Activated CD8-positive, alpha-beta T cell treated with anti-CD3 and anti-CD28 coated beads for 36 hours (primary cell): ENCODE data around the gene ZSCAN2. TPM values are rescaled to one million over a fixed set of nuclear protein-coding genes. Genes with fewer than 3 reads are reported as not detected.

ENCODE experiments used
- ATAC-seq: fragments of 200-7000 bp; cut with Tn5 transposase; one replicate; pipeline ENCODE4 v1.10.0; 2021; ENCODE audit warnings: mild to moderate bottlenecking, moderate library complexity
- CTCF ChIA-PET: fragments of 350-600 bp; sonication (Branson Sonifier 250); formaldehyde crosslinking; loops from one replicate; lab custom pipeline; 2021; ENCODE audit warnings: antibody characterized with exemption; lab: Charles Lee
- POLR2A ChIA-PET: fragments of 350-600 bp; sonication (Branson Sonifier 250); formaldehyde crosslinking; loops from one replicate; lab custom pipeline; 2021; ENCODE audit warnings: antibody characterized with exemption; lab: Charles Lee
- DNase-seq: peaks from one replicate; pipeline ENCODE4 v3.0.0-alpha.2; 2020
- H3K27ac Mint-ChIP-seq: one replicate; pipeline ENCODE4 v1.8.0; 2021; ENCODE audit warnings: mild to moderate bottlenecking, mixed read lengths
- H3K27me3 Mint-ChIP-seq: one replicate; pipeline ENCODE4 v1.8.0; 2021; ENCODE audit warnings: mixed read lengths
- H3K36me3 Mint-ChIP-seq: one replicate; pipeline ENCODE4 v1.8.0; 2021; ENCODE audit warnings: low read depth, mixed read lengths
- H3K4me1 Mint-ChIP-seq: one replicate; pipeline ENCODE4 v1.8.0; 2021; ENCODE audit warnings: low read depth, mixed read lengths
- H3K4me3 Mint-ChIP-seq: one replicate; pipeline ENCODE4 v1.8.0; 2021; ENCODE audit warnings: mild to moderate bottlenecking, moderate library complexity, mixed read lengths
- H3K9me3 Mint-ChIP-seq: one replicate; pipeline ENCODE4 v1.8.0; 2021; ENCODE audit warnings: mixed read lengths
- intact Hi-C: fragments of 100-400 bp; cut with micrococcal nuclease; formaldehyde crosslinking; loops from one replicate; pipeline ENCODE4 v1.10.0; 2022
- total RNA-seq, 2 experiments: library from RNA; stranded (reverse); gene quantifications; one replicate each; pipeline ENCODE4 v1.2.3, GENCODE V29; 2021
- TF ChIP-seq, protein P1 (sequence below): fragments of 200-600 bp; IDR thresholded peaks from one replicate; pipeline ENCODE4 v1.8.0; 2022; ENCODE audit warnings: antibody characterized with exemption, mild to moderate bottlenecking

ZSCAN2 gene
- total RNA-seq, 2 experiments from 2014 or later, result 6.6 to 7.6 TPM

DNA sequence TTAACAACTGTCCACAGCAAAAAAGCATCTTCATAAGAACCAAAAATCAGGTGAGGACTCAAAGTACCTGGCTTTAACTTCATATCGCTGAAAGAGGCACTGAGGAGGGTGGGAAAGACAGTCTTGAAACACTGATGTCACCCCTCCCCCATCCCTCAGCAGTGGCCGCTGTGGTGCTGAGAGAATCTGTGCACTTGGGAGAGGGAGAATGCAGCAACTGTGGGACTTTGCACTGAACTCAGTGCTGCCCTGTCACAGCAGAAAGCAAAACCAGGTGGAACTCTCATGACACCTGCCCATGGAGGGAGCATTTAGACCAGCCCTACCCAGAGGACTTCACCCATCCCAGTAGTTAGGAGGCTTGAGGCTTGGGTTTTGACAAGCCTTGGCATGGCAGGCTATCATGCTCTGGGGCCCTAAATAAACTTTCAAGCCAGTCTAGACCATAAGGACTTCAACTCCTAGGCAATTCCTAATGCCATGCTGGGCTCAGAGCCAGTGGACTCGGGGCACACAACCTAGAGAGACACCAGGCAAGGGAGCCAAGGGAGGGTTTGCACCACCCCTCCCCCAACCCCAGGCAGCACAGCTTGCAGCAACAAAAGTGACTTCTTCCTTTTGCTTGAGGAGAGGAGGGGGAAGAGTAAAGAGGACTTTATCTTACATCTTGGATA lies 6.1 kb upstream of the ZSCAN2 start:
- ChIA-PET POLR2A (interaction anchor here (0.6 kb wide), 1 partner anchor 492 kb away, joined by 3 read pairs; no protein-coding TSS in a partner anchor), CTCF (interaction anchor here (1.0 to 1.5 kb wide), 3 partner anchors 24 to 333 kb away, joined by 3 to 4 read pairs (median 4); no protein-coding TSS in a partner anchor)
- H3K27ac Mint-ChIP-seq, result no peak overlapping the region

DNA sequence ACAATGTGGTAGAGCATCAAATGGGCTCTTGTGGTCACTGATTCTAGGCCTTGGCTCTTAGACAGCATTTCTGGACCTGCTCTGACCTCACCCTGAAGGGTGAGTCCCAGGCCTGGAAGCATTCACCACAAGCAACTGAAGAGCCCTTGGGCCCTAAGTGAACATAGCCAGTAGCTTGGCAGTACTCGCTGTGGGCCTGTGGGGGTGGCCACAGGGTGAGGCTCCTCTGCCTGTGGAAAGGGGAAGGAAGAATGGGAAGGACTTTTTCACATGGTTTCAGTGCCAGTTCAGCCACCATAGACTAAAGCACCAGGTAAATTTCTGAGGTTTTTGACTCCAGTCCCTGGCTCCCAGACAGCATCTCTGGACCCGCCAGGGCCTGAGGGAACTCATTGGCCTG lies 5.1 kb upstream of the ZSCAN2 start:
- Mint-ChIP-seq H3K27ac (no peak overlapping the region), H3K27me3 (no peaks in the 10 kb centered on the region), H3K4me1 (peaks cover 43% of the 10 kb centered on the region), H3K36me3 (no peaks in the 10 kb centered on the region), H3K9me3 (no peaks in the 10 kb centered on the region), H3K4me3 (no peak overlapping the region)
- DNase-seq, result no peak
- intact Hi-C loops, result loop anchor here (5.0 kb wide), 1 partner anchor 282 kb away; no protein-coding TSS in a partner anchor
- ChIA-PET CTCF (interaction anchor here (1.0 kb wide), 1 partner anchor 25 kb away, joined by 3 read pairs; no protein-coding TSS in a partner anchor), POLR2A (no interaction called here)
- no peak for ATAC-seq
- TF ChIP-seq, protein P1, sequence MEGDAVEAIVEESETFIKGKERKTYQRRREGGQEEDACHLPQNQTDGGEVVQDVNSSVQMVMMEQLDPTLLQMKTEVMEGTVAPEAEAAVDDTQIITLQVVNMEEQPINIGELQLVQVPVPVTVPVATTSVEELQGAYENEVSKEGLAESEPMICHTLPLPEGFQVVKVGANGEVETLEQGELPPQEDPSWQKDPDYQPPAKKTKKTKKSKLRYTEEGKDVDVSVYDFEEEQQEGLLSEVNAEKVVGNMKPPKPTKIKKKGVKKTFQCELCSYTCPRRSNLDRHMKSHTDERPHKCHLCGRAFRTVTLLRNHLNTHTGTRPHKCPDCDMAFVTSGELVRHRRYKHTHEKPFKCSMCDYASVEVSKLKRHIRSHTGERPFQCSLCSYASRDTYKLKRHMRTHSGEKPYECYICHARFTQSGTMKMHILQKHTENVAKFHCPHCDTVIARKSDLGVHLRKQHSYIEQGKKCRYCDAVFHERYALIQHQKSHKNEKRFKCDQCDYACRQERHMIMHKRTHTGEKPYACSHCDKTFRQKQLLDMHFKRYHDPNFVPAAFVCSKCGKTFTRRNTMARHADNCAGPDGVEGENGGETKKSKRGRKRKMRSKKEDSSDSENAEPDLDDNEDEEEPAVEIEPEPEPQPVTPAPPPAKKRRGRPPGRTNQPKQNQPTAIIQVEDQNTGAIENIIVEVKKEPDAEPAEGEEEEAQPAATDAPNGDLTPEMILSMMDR, result no peak

More for the DNA sequence above, 6.1 kb upstream of the ZSCAN2 start:
- DNase-seq (no peak), ATAC-seq (no peak)
- Mint-ChIP-seq H3K4me1 (peaks cover 37% of the 10 kb centered on the region), H3K36me3 (no peaks in the 10 kb centered on the region), H3K27me3 (no peaks in the 10 kb centered on the region), H3K4me3 (no peak overlapping the region), H3K9me3 (no peaks in the 10 kb centered on the region)
- intact Hi-C loops, result loop anchor here (5.0 kb wide), 1 partner anchor 283 kb away; no protein-coding TSS in a partner anchor
- TF ChIP-seq, protein P1, result no peak

DNA sequence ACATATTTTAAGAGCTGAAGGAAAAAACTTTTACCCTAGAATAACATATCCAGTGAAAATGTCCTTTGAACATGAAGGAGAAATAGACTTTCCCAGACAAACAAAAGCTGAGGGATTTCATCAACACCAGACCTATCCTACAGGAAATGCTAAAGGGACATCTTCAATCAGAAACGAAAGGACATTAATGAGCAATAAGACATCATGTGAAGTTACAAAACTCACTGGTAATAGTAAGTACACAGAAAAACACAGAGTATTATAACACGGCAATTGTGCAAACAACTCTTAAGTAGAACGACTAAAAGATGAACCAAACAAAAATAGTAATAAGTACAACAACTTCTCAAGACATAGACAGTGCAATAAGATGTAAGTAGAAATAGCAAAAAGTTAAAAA lies 3.5 kb upstream of the ZSCAN2 start:
- POLR2A ChIA-PET, result interaction anchor here (4.7 kb wide), 1 partner anchor 34 kb away, joined by 19 read pairs; no protein-coding TSS in a partner anchor
- intact Hi-C loops, result loop anchor here (5.0 kb wide), 1 partner anchor 280 kb away; no protein-coding TSS in a partner anchor
- DNase-seq, result no peak
- H3K36me3 Mint-ChIP-seq, result no peaks in the 10 kb centered on the region
- H3K4me3 Mint-ChIP-seq, result no peak overlapping the region
- CTCF ChIA-PET, result interaction anchor here (1.2 to 4.8 kb wide), 4 partner anchors 8 to 247 kb away, joined by 3 to 33 read pairs (median 7); partner anchors contain the start of gene WDR73
- no peaks in the 10 kb centered on the region for H3K27me3 Mint-ChIP-seq
- H3K9me3 Mint-ChIP-seq, result no peaks in the 10 kb centered on the region
- TF ChIP-seq, protein P1, result no peak
- ATAC-seq, result no peak
- peaks cover 46% of the 10 kb centered on the region for H3K4me1 Mint-ChIP-seq
- no peak overlapping the region for H3K27ac Mint-ChIP-seq

DNA sequence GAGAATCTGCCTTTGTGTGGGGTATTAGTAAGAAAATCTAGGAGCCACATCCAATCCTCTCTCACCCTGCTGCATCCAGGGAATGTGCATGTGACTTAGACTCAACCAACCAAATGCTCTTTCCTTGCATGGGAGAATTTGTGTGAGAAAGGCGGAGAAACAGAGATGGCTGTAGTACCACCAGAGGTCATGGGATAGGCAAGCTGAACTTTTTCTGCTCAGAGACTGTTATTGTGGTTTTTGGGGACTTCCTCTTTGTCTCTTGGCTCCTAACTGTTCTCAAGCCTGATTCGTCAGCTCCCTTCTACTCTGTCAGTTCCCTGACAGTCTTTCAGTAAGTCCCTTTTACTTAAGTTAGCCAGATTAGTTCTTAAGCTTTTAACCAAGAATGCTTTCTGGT lies 2.6 kb upstream of the ZSCAN2 start:
- Mint-ChIP-seq H3K4me3 (no peak overlapping the region), H3K4me1 (peaks cover 53% of the 10 kb centered on the region), H3K27ac (peak overlapping the region; percentile 62), H3K9me3 (no peaks in the 10 kb centered on the region), H3K27me3 (no peaks in the 10 kb centered on the region), H3K36me3 (no peaks in the 10 kb centered on the region)
- ATAC-seq (peak; percentile 29), DNase-seq (peak; percentile 31)
- TF ChIP-seq, protein P1, result no peak
- CTCF ChIA-PET, result interaction anchor here (0.6 to 4.8 kb wide), 18 partner anchors 9 to 331 kb away, joined by 3 to 48 read pairs (median 6); partner anchors contain the start of genes SEC11A and WDR73
- intact Hi-C loops, result loop anchor here (5.0 kb wide), 1 partner anchor 279 kb away; no protein-coding TSS in a partner anchor
- POLR2A ChIA-PET, result interaction anchor here (1.2 to 4.7 kb wide), 2 partner anchors 33 to 56 kb away, joined by 3 to 19 read pairs; partner anchors contain the start of gene WDR73
